HUES64 (cell line): ENCODE results near the gene SCUBE1.

Source experiments
- H3K27ac ChIP-seq: 2 replicates; pipeline ENCODE4 v1.7.0; 2013; ENCODE audit warnings: low read depth, low read length, inconsistent platforms
- H3K27me3 ChIP-seq: 2 replicates; pipeline ENCODE4 v1.6.1; 2013; ENCODE audit warnings: mild to moderate bottlenecking, low read length; ENCODE audit not compliant: insufficient read depth
- H3K36me3 ChIP-seq: 2 replicates; pipeline ENCODE4 v1.6.1; 2013; ENCODE audit warnings: mild to moderate bottlenecking, low read length; ENCODE audit not compliant: insufficient read depth
- H3K4me1 ChIP-seq: 2 replicates; pipeline ENCODE4 v1.6.1; 2013; ENCODE audit warnings: mild to moderate bottlenecking, low read length, moderate library complexity; ENCODE audit not compliant: insufficient read depth
- H3K4me3 ChIP-seq: 2 replicates; pipeline ENCODE4 v1.5.1; 2013; ENCODE audit warnings: mild to moderate bottlenecking, low read length, moderate library complexity
- H3K9ac ChIP-seq: 2 replicates; pipeline ENCODE4 v1.6.1; 2013; ENCODE audit warnings: mild to moderate bottlenecking, low read depth, low read length
- H3K9me3 ChIP-seq: 2 replicates; pipeline ENCODE4 v1.6.1; 2013; ENCODE audit warnings: low read depth, low read length; ENCODE audit not compliant: insufficient read depth
- WGBS: fragments of 150-250, 120-280 bp; methylation state at CpG from one replicate; pipeline ENCODE4 v1.1.7; 2013; ENCODE audit warnings: missing lambda C conversion rate; 5-methylcytosine and 5-hydroxymethylcytosine counted together

SCUBE1 gene

DNA sequence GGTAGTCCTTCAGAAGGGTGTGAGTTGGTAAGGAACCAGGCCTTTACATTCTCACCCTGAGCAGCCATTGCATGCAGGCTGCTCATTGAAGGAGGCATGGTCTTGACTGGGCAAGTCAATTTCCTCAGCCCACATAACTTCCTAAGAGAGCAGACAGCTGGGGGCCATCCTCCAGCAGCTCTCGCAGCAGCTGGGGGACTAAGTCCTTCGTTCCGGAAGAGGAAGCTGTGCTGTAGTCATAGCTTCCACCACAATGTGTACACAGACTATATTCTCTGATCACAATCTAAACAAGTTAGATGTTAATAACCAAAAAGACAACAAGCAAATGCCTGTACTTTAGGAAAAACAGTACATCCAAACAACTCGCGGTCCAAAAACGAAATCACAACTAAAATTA, 38.5 kb upstream of the SCUBE1 start:
- Histone ChIP-seq H3K27ac (no peak overlapping the region), H3K9me3 (no peaks in the 10 kb centered on the region), H3K4me3 (no peak overlapping the region), H3K27me3 (peaks cover 8% of the 10 kb centered on the region), H3K36me3 (no peaks in the 10 kb centered on the region), H3K4me1 (0 out of 2 replicates have a peak, but pooled peaks cover 4% of the 10 kb centered on the region), H3K9ac (no peak overlapping the region)
- 88% methylated on average over 6 of the region's 6 CpGs for WGBS

- no peaks in the 10 kb centered on the region for H3K9me3 ChIP-seq
- 84% methylated on average over 7 of the region's 8 CpGs for WGBS
These were observed 34.9 kb upstream of the SCUBE1 start for GRCh38 chr22:43377896-43378704.

GRCh38 chr22:43377548-43377895, 34.4 kb upstream of the SCUBE1 start:
- 94% methylated on average over 10 of the region's 10 CpGs for WGBS
- Histone ChIP-seq H3K4me1 (no peaks in the 10 kb centered on the region), H3K9ac (no peak overlapping the region), H3K9me3 (no peaks in the 10 kb centered on the region), H3K36me3 (no peaks in the 10 kb centered on the region), H3K27me3 (no peaks in the 10 kb centered on the region), H3K4me3 (no peak overlapping the region), H3K27ac (no peak overlapping the region)

More at GRCh38 chr22:43377896-43378704, 34.9 kb upstream of the SCUBE1 start:
- Histone ChIP-seq H3K27me3 (no peaks in the 10 kb centered on the region), H3K4me3 (no peak overlapping the region), H3K4me1 (no peaks in the 10 kb centered on the region), H3K9ac (no peak overlapping the region), H3K27ac (no peak overlapping the region), H3K36me3 (no peaks in the 10 kb centered on the region)

DNA sequence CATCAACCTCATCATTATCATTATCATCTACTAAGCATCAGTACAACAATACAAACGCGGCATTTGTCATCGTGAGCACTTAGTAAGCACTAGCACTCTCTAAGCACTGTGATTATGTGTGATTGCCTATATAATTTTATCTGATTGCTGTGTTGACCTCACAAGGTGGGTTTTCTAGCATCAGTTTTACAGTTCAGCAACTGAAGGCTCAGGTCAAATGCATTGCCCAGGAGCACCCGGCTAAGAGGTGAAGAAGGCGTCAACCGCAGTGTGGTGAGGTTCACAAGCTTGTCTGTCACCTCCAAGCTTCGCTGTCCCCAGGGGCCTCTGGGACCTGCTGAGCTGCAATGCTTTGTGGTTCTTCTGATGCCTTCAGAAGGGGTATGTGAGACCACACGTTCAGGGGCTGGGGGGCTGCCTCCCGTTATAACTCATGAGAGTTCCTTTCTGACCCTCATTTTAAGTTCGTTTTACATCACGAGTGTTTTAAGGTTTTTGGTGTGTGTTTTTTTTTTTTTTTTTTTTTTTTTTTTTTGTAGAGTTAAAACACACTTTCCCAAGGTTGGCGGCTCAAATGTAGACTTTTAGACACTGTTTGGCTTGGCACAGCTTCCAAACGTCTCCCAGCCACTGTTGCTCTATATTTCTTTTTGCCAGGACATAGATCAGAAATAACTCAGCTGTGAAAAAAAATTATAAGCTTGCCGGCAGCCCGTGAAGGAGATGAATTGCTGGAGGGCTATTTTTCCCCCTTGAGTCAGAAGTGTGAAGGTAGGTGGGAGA, 33.8 kb upstream of the SCUBE1 start:
- no peak overlapping the region for H3K4me3 ChIP-seq
- H3K27ac ChIP-seq = no peak overlapping the region
- H3K4me1 ChIP-seq = no peaks in the 10 kb centered on the region
- no peak overlapping the region for H3K9ac ChIP-seq
- WGBS = 87% methylated on average over 15 of the region's 15 CpGs
- H3K9me3 ChIP-seq = no peaks in the 10 kb centered on the region
- no peaks in the 10 kb centered on the region for H3K27me3 ChIP-seq
- no peaks in the 10 kb centered on the region for H3K36me3 ChIP-seq

GRCh38 chr22:43375951-43376455, 32.8 kb upstream of the SCUBE1 start:
- Histone ChIP-seq H3K27me3 (no peaks in the 10 kb centered on the region), H3K36me3 (no peaks in the 10 kb centered on the region), H3K27ac (no peak overlapping the region), H3K4me1 (no peaks in the 10 kb centered on the region), H3K4me3 (no peak overlapping the region), H3K9ac (no peak overlapping the region), H3K9me3 (no peaks in the 10 kb centered on the region)
- WGBS = 91% methylated on average over 4 of the region's 4 CpGs

DNA sequence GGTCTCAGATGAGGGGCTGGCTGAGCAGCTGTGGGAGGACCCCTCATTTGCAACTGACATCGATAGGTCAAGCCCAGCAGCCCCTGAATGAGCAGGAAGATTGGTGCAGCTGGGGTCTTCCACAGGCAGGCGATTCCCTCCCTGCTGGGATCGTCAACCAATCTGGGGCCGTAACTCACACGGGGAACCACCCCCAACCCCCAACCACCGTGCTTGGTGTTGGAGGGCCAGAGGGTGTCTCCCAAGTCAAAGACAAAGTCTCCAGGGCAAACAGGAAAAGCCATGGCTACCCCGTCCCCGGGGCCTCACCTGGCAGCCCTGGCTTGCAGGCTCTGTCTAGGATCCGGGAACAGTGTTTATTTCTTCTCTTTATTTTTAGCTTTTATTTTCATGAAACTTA, 26.9 kb upstream of the SCUBE1 start:
- Histone ChIP-seq H3K27me3 (no peaks in the 10 kb centered on the region), H3K9ac (no peak overlapping the region), H3K9me3 (0 out of 2 replicates have a peak, but pooled peaks cover 4% of the 10 kb centered on the region), H3K36me3 (no peaks in the 10 kb centered on the region), H3K4me3 (no peak overlapping the region), H3K4me1 (no peaks in the 10 kb centered on the region), H3K27ac (no peak overlapping the region)
- WGBS = 49% methylated on average over 9 of the region's 9 CpGs

DNA sequence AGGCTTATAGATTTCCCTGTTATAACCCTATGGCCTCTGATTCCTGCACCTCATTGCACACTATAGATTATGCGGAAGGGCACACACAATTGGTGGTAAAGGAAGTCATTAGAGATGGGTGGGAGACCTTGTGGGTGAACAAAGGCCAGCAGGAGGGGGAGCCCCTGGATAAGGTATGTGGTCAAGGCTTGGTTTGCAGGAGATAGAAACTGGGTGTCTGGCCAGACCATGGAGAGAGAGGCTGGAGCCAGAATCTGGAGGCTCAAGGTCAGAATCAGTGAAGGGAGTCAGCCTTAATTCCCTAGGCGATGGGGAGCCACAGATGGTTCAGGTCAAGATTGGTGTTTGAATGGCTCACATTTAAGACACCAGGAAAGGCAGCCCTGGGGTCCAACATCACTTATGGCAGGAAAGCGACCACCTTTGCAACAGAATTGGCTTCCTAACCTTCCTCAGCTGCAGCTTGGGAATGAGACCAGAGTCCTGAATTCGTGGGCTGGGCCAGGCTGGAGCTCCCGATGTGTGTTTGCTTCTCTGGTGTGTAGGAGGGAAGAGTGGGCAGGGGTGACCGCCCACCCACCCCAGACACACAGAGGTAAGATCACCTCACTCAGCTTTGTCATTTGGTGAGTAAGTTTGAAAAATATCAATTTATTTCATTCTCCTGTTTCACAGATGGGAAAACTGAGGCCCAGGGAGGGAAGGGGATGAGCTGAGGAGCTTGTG, 22.7 kb upstream of the SCUBE1 start:
- Histone ChIP-seq H3K4me3 (no peak overlapping the region), H3K27ac (no peak overlapping the region), H3K27me3 (no peaks in the 10 kb centered on the region), H3K9me3 (0 out of 2 replicates have a peak, but pooled peaks cover 4% of the 10 kb centered on the region), H3K9ac (no peak overlapping the region), H3K4me1 (peaks cover 10% of the 10 kb centered on the region), H3K36me3 (no peaks in the 10 kb centered on the region)
- WGBS = 94% methylated on average over 5 of the region's 6 CpGs

GRCh38 chr22:43364169-43364435, 20.9 kb upstream of the SCUBE1 start:
- Histone ChIP-seq H3K4me1 (peaks cover 10% of the 10 kb centered on the region), H3K4me3 (no peak overlapping the region), H3K27me3 (no peaks in the 10 kb centered on the region), H3K27ac (no peak overlapping the region; the same call in 1 of the 2 replicates), H3K9me3 (0 out of 2 replicates have a peak, but pooled peaks cover 4% of the 10 kb centered on the region), H3K9ac (no peak overlapping the region), H3K36me3 (no peaks in the 10 kb centered on the region)
- WGBS = 86% methylated on average over 7 of the region's 8 CpGs

- no peak overlapping the region for H3K4me3 ChIP-seq
- H3K36me3 ChIP-seq = no peaks in the 10 kb centered on the region
- 0 out of 2 replicates have a peak, but pooled peaks cover 4% of the 10 kb centered on the region for H3K9me3 ChIP-seq
- WGBS = 83% methylated on average over 27 of the region's 27 CpGs
- no peaks in the 10 kb centered on the region for H3K27me3 ChIP-seq
- no peak overlapping the region for H3K9ac ChIP-seq
- H3K4me1 ChIP-seq = peaks cover 10% of the 10 kb centered on the region
- no peak overlapping the region for H3K27ac ChIP-seq
These were observed 20.4 kb upstream of the SCUBE1 start for GRCh38 chr22:43363315-43364168.

GRCh38 chr22:43360576-43360975, 17.4 kb upstream of the SCUBE1 start:
- no peaks in the 10 kb centered on the region for H3K9me3 ChIP-seq
- no peak overlapping the region for H3K4me3 ChIP-seq
- H3K9ac ChIP-seq = no peak overlapping the region
- WGBS = 96% methylated on average over 9 of the region's 9 CpGs
- H3K36me3 ChIP-seq = no peaks in the 10 kb centered on the region
- peaks cover 10% of the 10 kb centered on the region for H3K4me1 ChIP-seq
- no peak overlapping the region for H3K27ac ChIP-seq
- no peaks in the 10 kb centered on the region for H3K27me3 ChIP-seq
